C4-2B (cell line): ENCODE measurements around the gene TMEM161A.

Experiments
- CTCF ChIP-seq: fragments of 450-650 bp; conservative IDR thresholded peaks from 2 replicates; pipeline ENCODE4 v1.5.1; 2017; ENCODE audit warnings: mild to moderate bottlenecking
- ZFX ChIP-seq: fragments of 450-650 bp; IDR thresholded peaks from 2 replicates; pipeline ENCODE4 v1.6.1; 2017

GRCh38 chr19:19132912-19133311 is 5.4 kb downstream of the TMEM161A start:
- no peak for TF ChIP-seq CTCF
- TF ChIP-seq ZFX, result no peak
